Activated naive CD8-positive, alpha-beta T cell treated with anti-CD3 and anti-CD28 coated beads for 36 hours (primary cell): ENCODE results near the gene OR1I1. TPM values are rescaled to one million over a fixed set of nuclear protein-coding genes. Genes with fewer than 3 reads are reported as not detected.

ENCODE experiments used
- DNase-seq: peaks from one replicate; pipeline ENCODE4 v3.0.0; 2021
- H3K27ac Mint-ChIP-seq: one replicate; pipeline ENCODE4 v1.8.0; 2022; ENCODE audit warnings: mild to moderate bottlenecking, moderate library complexity, mixed read lengths
- H3K27me3 Mint-ChIP-seq: one replicate; pipeline ENCODE4 v1.8.0; 2022; ENCODE audit warnings: mild to moderate bottlenecking, mixed read lengths
- H3K36me3 Mint-ChIP-seq: one replicate; pipeline ENCODE4 v1.8.0; 2021; ENCODE audit warnings: mild to moderate bottlenecking, mixed read lengths
- H3K4me1 Mint-ChIP-seq: one replicate; pipeline ENCODE4 v1.8.0; 2021; ENCODE audit warnings: mixed read lengths
- H3K4me3 Mint-ChIP-seq: one replicate; pipeline ENCODE4 v1.8.0; 2022; ENCODE audit warnings: mild to moderate bottlenecking, moderate library complexity, mixed read lengths
- H3K9me3 Mint-ChIP-seq: one replicate; pipeline ENCODE4 v1.8.0; 2022; ENCODE audit warnings: mixed read lengths
- total RNA-seq, 2 experiments: library from RNA; stranded (reverse); gene quantifications; one replicate each; pipeline ENCODE4 v1.2.3, GENCODE V29; 2021

Gene OR1I1
- total RNA-seq, 2 experiments from 2014 or later, result not detected

GRCh38 chr19:15142313-15142712 lies 60.3 kb downstream of the OR1I1 start:
- H3K27me3 Mint-ChIP-seq, result no peaks in the 10 kb centered on the region
- H3K36me3 Mint-ChIP-seq, result peaks cover 3% of the 10 kb centered on the region
- peaks cover 3% of the 10 kb centered on the region for H3K9me3 Mint-ChIP-seq
- no peaks in the 10 kb centered on the region for H3K4me1 Mint-ChIP-seq
- H3K27ac Mint-ChIP-seq, result no peak overlapping the region
- no peak overlapping the region for H3K4me3 Mint-ChIP-seq
- DNase-seq, result no peak

Other genes with a start within 250 kb of the OR1I1 start
- not detected for gene OR7A5, start 247.0 kb upstream of the OR1I1 start, total RNA-seq
- not detected for gene OR7C1, start 247.0 kb upstream of the OR1I1 start, total RNA-seq
- not detected for gene OR7A10, start 233.3 kb upstream of the OR1I1 start, total RNA-seq
- not detected for gene OR7A17, start 196.1 kb upstream of the OR1I1 start, total RNA-seq
- not detected for gene OR7C2, start 140.7 kb upstream of the OR1I1 start, total RNA-seq
- gene SLC1A6, start 102.3 kb upstream of the OR1I1 start, total RNA-seq, result not detected
- not detected for gene CASP14, start 32.7 kb upstream of the OR1I1 start, total RNA-seq
- gene SYDE1, start 25.2 kb downstream of the OR1I1 start, total RNA-seq, result 1 to 10 TPM; 1.6 to 2.4 TPM
- gene NOTCH3, start 118.8 kb downstream of the OR1I1 start, total RNA-seq, result under 1 TPM in 1 of 2 experiments, not detected in 1; 0.12 TPM
- not detected for gene EPHX3, start 150.2 kb downstream of the OR1I1 start, total RNA-seq